K562 (cell line): ENCODE measurements around the gene MED22. TPM values are rescaled to one million over a fixed set of nuclear protein-coding genes. Genes with fewer than 3 reads are reported as not detected.
A peak's percentile ranks its signal among the peaks of the same experiment; 100 is the strongest.

ENCODE experiments used
- CBFA2T2 ChIP-seq: fragments of 450-650 bp; conservative IDR thresholded peaks from 2 replicates; pipeline ENCODE4 v1.6.1; 2017; ENCODE audit warnings: mild to moderate bottlenecking
- FUS ChIP-seq: fragments of 200-400 bp; formaldehyde crosslinking; optimal IDR thresholded peaks from 2 replicates; pipeline ENCODE3; 2017; ENCODE audit warnings: low read depth, low read length
- GABPA ChIP-seq: fragments of 200-800 bp; sonication (Bioruptor generic); conservative IDR thresholded peaks from 2 replicates; pipeline ENCODE4 v1.6.1; 2016; ENCODE audit warnings: low read depth, missing genetic modification characterization, missing compliant biosample characterization
- GATAD2B ChIP-seq: fragments of 450-650 bp; IDR thresholded peaks from 2 replicates; pipeline ENCODE4 v1.6.1; 2017; ENCODE audit warnings: mild to moderate bottlenecking, borderline replicate concordance
- HDAC1 ChIP-seq, 2 experiments: fragments of 450-650 bp; IDR thresholded peaks; 2 replicates each; pipeline ENCODE4 v1.6.1; 2016 to 2017; ENCODE audit warnings: inconsistent platforms in 1 of 2, mild to moderate bottlenecking in 1 of 2, moderate library complexity in 1 of 2
- MTF1 ChIP-seq: fragments of 250-450 bp; sonication (Bioruptor Pico); IDR thresholded peaks from 2 replicates; pipeline ENCODE4 v1.9.0; 2021; ENCODE audit warnings: moderate library complexity, mild to moderate bottlenecking, inconsistent platforms, borderline replicate concordance
- NCOA6 ChIP-seq: fragments of 450-650 bp; IDR thresholded peaks from 2 replicates; pipeline ENCODE4 v1.6.1; 2017; ENCODE audit warnings: mild to moderate bottlenecking
- NRF1 ChIP-seq, 2 experiments: fragments of 450-650 bp; IDR thresholded peaks in 1 of 2; conservative IDR thresholded peaks in 1 of 2; 2 replicates each; pipeline ENCODE4 v1.6.1; 2014; ENCODE audit warnings: mild to moderate bottlenecking in 2 of 2
- RBFOX2 ChIP-seq: fragments of 200-400 bp; formaldehyde crosslinking; IDR thresholded peaks from 2 replicates; pipeline ENCODE4 v1.6.1; 2017; ENCODE audit warnings: low read depth, mild to moderate bottlenecking, low read length, moderate library complexity
- RCOR1 ChIP-seq, 2 experiments: IDR thresholded peaks; 2 replicates each; pipeline ENCODE4 v1.6.1; 2012; ENCODE audit warnings: low read depth in 2 of 2, low read length in 2 of 2, borderline replicate concordance in 1 of 2, improper control_type of control experiment in 1 of 2
- SMAD3 ChIP-seq: fragments of 450-650 bp; formaldehyde crosslinking; conservative IDR thresholded peaks from 2 replicates; pipeline ENCODE4 v1.4.0; 2020; ENCODE audit warnings: mild to moderate bottlenecking
- SMARCA5 ChIP-seq: fragments of 450-650 bp; IDR thresholded peaks from 2 replicates; pipeline ENCODE4 v1.6.1; 2016
- TSC22D4 ChIP-seq: fragments of 450-650 bp; IDR thresholded peaks from 2 replicates; pipeline ENCODE4 v1.6.1; 2016; ENCODE audit warnings: missing genetic modification characterization, missing biosample characterization, control low read depth
- ZBTB17 ChIP-seq: fragments of 450-650 bp; formaldehyde crosslinking; IDR thresholded peaks from 2 replicates; pipeline ENCODE4 v1.4.0; 2020; ENCODE audit warnings: mild to moderate bottlenecking
- ZNF407 ChIP-seq: fragments of 450-650 bp; IDR thresholded peaks from 2 replicates; pipeline ENCODE4 v1.6.1; 2016; ENCODE audit warnings: low read depth
- ZNF583 ChIP-seq: fragments of 250-450 bp; sonication (Bioruptor Pico); IDR thresholded peaks from 2 replicates; pipeline ENCODE4 v1.4.0; 2020
- polyA plus RNA-seq, 8 experiments: library from polyadenylated mRNA; depleted of rRNA in 4 of 8; stranded (reverse) in 5 of 8; unstranded in 3 of 8; fragments of >200 nt; fragmentation: Nextera tagmentation in 2 of 8; fragmentation: Illumina TruSeq in 1 of 8; extraction: Ambion mirVana in 2 of 8; extraction: Trizol in 1 of 8; gene quantifications; 2 replicates each; pipeline versions ENCODE4 v1.2.1 to v1.2.3, GENCODE V29; 2011 to 2014; ENCODE audit warnings: inconsistent platforms in 1 of 8, missing spikeins in 1 of 8
- total RNA-seq, 7 experiments: library from RNA; depleted of rRNA in 6 of 7; stranded (reverse); fragments of >200 nt in 6 of 7; fragmentation: Illumina TruSeq in 2 of 7; extraction: Trizol in 2 of 7; gene quantifications; 2 replicates each; pipeline versions ENCODE4 v1.2.1 to v1.2.3, GENCODE V29; 2011 to 2021; ENCODE audit warnings: low replicate concordance in 1 of 7
- TF ChIP-seq, protein P1 (sequence below): fragments of 450-650 bp; formaldehyde crosslinking; IDR thresholded peaks from 2 replicates; pipeline ENCODE4 v1.4.0; 2022; ENCODE audit warnings: missing genetic modification characterization
- TF ChIP-seq, protein P2 (sequence below): IDR thresholded peaks from 2 replicates; pipeline ENCODE4 v1.6.1; 2014; ENCODE audit warnings: antibody characterized with exemption

Gene MED22
- total and polyA plus RNA-seq, 9 of the 15 experiments (the other 6 are each of a cell fraction or from before 2014, with no cell fraction given): 0.73 to 35.6 (median 22.3) TPM

DNA sequence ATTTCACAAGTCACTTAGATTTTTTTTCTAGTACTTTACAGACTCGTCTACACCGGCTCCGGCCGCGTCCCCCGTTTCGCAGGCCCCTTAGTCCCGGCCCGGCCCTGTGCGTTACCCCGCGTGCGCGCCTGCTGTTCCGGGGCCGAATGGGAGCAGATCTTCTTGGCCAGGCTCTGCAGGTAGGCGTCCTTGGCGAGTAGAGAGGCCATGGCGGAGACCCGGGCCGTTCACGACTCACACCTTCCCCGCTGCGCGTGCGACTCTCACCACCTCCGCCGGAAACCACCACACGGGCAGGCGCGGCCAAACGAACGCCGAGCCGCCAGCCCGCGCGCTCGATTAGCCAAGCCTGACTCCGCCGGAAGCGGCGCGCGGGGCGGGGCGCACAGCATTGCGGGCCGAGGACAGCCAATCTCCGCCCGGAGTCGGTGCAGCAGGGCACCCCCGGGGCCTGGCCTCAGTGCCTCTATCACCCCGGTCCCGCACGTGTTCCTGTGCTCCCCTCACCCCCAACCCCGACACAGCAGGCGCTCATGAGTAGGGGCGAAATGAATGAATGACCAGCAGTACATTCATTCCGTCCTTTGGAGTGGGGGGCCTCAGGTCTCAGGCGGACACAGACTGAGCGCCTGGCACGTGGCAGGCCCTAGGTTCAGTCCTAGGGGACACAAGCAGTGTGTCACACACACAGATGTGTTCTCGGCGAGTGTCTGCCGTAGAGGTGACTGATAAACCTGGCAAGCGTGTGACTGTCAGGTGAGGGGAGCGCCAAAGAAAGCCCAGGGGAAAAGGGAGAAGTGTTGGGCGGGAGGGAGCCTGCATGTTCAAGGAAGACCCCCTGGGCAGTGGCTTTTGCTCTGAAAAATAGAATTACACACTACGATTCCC, 11.8 kb downstream of the MED22 start, which contains the start of gene SURF6 (continued):
- TF ChIP-seq MTF1 (CRISPR knock-in tag): no peak
- TF ChIP-seq ZNF407: no peak
- no peak for TF ChIP-seq TSC22D4 (tag)
- TF ChIP-seq RCOR1 (IDR thresholded peaks at IDR 0.05; ENCODE audit: borderline replicate concordance in 1 of 2, low read depth in 2 of 2, low read length in 2 of 2): peak; percentile 46 to 63; a peak in 3 of 4 replicates
- peak; percentile 97 for TF ChIP-seq GABPA (tag)
- TF ChIP-seq RBFOX2: peak; percentile 96
- TF ChIP-seq NRF1 (conservative IDR thresholded peaks at IDR 0.05 in 1 of 2, IDR thresholded peaks at IDR 0.05 in 1 of 2): peak; percentile 84 to 88
- no peak for TF ChIP-seq GATAD2B
- TF ChIP-seq HDAC1 (IDR thresholded peaks at IDR 0.05): peak in 1 of 2 experiments; percentile 89; a peak in 2 of 4 replicates
- TF ChIP-seq, protein P1, sequence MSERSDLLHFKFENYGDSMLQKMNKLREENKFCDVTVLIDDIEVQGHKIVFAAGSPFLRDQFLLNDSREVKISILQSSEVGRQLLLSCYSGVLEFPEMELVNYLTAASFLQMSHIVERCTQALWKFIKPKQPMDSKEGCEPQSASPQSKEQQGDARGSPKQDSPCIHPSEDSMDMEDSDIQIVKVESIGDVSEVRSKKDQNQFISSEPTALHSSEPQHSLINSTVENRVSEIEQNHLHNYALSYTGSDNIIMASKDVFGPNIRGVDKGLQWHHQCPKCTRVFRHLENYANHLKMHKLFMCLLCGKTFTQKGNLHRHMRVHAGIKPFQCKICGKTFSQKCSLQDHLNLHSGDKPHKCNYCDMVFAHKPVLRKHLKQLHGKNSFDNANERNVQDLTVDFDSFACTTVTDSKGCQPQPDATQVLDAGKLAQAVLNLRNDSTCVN: no peak
- peak; percentile 100 for TF ChIP-seq ZBTB17 (CRISPR knock-in tag)
- TF ChIP-seq SMARCA5: no peak
- no peak for TF ChIP-seq NCOA6
- no peak for TF ChIP-seq SMAD3
- TF ChIP-seq CBFA2T2: 0 out of 2 replicates have a peak, but pooled peaks have one; percentile 11
- peak; percentile 89 for TF ChIP-seq FUS
- TF ChIP-seq ZNF583 (CRISPR knock-in tag): peak; percentile 23; the same call in 1 of the 2 replicates
- TF ChIP-seq, protein P2, sequence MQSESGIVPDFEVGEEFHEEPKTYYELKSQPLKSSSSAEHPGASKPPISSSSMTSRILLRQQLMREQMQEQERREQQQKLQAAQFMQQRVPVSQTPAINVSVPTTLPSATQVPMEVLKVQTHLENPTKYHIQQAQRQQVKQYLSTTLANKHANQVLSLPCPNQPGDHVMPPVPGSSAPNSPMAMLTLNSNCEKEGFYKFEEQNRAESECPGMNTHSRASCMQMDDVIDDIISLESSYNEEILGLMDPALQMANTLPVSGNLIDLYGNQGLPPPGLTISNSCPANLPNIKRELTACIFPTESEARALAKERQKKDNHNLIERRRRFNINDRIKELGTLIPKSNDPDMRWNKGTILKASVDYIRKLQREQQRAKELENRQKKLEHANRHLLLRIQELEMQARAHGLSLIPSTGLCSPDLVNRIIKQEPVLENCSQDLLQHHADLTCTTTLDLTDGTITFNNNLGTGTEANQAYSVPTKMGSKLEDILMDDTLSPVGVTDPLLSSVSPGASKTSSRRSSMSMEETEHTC: peak; percentile 42; the same call in 1 of the 2 replicates
